SK-N-MC (cell line): Measurements from ENCODE around the gene FOXP1.

ENCODE experiments used
- DNase-seq: peaks from one replicate; pipeline ENCODE4 v3.0.0-alpha.2; 2011; ENCODE audit warnings: low read depth, low spot score
- H3K27ac ChIP-seq: fragments of 200-600 bp; sonication (generic); 2 replicates; pipeline ENCODE4 v1.5.1; 2016; ENCODE audit warnings: mixed run types
- H3K36me3 ChIP-seq: fragments of 200-600 bp; sonication (generic); 2 replicates; pipeline ENCODE4 v1.6.1; 2017; ENCODE audit warnings: antibody characterized with exemption, low read length, mixed read lengths; ENCODE audit not compliant: insufficient read depth
- H3K4me3 ChIP-seq: fragments of 200-600 bp; sonication (generic); 2 replicates; pipeline ENCODE4 v1.5.1; 2016
- H3K9ac ChIP-seq: fragments of 200-600 bp; sonication (generic); 2 replicates; pipeline ENCODE4 v1.8.0; 2017; ENCODE audit warnings: mixed run types, mixed read lengths; ENCODE audit not compliant: insufficient read length
- H3K9me3 ChIP-seq: fragments of 200-600 bp; sonication (generic); 2 replicates; pipeline ENCODE4 v1.6.1; 2017; ENCODE audit warnings: low read depth, mild to moderate bottlenecking, antibody characterized with exemption, low read length, moderate library complexity, mixed read lengths
- EZH2 ChIP-seq: fragments of 200-600 bp; sonication (generic); IDR thresholded peaks from one replicate; pipeline ENCODE4 v1.6.1; 2017; ENCODE audit warnings: antibody characterized with exemption
- FOXP2 ChIP-seq: optimal IDR thresholded peaks from 2 replicates; pipeline ENCODE3; 2011; ENCODE audit warnings: mild to moderate bottlenecking, moderate library complexity; ENCODE audit not compliant: insufficient read depth; ENCODE audit errors: extremely low read length, control extremely low read depth
- POLR2AphosphoS5 ChIP-seq: IDR thresholded peaks from 2 replicates; pipeline ENCODE4 v1.6.1; 2012; ENCODE audit warnings: mild to moderate bottlenecking, low read depth, low read length, borderline replicate concordance

FOXP1 gene

GRCh38 chr3:71124048-71124447, 459.5 kb downstream of the FOXP1 start:
- Histone ChIP-seq H3K9ac (no peak overlapping the region), H3K9me3 (no peaks in the 10 kb centered on the region), H3K4me3 (no peak overlapping the region), H3K27ac (no peak overlapping the region), H3K36me3 (no peaks in the 10 kb centered on the region)
- DNase-seq = no peak
- TF ChIP-seq FOXP2 (no peak), POLR2AphosphoS5 (no peak), EZH2 (no peak)

- H3K9ac ChIP-seq = no peak overlapping the region
- TF ChIP-seq EZH2 = no peak
- TF ChIP-seq POLR2AphosphoS5 = no peak
- no peak for TF ChIP-seq FOXP2
- no peaks in the 10 kb centered on the region for H3K36me3 ChIP-seq
- H3K9me3 ChIP-seq = no peaks in the 10 kb centered on the region
- H3K4me3 ChIP-seq = no peak overlapping the region
- H3K27ac ChIP-seq = no peak overlapping the region
- DNase-seq = no peak
Observed at GRCh38 chr3:71122641-71123040, 460.9 kb downstream of the FOXP1 start.

DNA sequence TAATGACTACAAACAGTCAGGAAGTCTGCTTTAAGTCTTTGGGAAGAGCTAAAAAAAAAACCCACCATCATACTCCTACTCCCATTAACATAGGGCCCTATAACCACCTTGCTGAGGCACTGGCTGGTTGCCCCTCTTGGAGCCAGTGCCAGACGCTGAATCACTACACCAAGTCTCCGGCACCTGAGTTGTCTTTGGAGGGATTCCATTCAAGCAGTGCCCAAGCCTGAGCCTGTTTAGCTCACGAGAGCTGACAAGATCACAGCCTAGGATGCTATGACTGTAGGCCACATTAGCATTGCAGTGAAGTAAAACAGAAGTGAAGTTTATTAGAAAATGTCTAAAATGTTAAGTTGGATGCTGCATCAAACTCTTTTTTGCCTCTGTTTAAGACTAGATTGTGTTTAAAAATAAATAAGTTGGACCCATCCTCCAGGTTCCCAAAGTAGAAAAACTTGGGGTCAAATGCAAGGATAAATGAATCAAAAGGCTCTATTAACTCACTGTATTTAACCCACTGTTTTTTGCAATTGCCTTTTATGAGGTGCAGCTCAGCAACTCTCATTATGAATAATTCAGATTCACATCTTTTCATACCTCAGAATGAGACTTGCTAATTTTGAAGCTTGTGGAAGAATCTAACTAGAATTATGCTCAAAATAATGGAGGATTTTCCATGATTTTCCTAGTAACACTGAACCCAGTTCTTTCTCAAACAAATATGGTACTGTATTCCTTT, 461.9 kb downstream of the FOXP1 start:
- TF ChIP-seq EZH2 (no peak), FOXP2 (no peak), POLR2AphosphoS5 (no peak)
- no peak overlapping the region for H3K27ac ChIP-seq
- DNase-seq = no peak
- H3K9me3 ChIP-seq = no peaks in the 10 kb centered on the region
- H3K9ac ChIP-seq = no peak overlapping the region
- H3K4me3 ChIP-seq = no peak overlapping the region
- H3K36me3 ChIP-seq = no peaks in the 10 kb centered on the region

DNA sequence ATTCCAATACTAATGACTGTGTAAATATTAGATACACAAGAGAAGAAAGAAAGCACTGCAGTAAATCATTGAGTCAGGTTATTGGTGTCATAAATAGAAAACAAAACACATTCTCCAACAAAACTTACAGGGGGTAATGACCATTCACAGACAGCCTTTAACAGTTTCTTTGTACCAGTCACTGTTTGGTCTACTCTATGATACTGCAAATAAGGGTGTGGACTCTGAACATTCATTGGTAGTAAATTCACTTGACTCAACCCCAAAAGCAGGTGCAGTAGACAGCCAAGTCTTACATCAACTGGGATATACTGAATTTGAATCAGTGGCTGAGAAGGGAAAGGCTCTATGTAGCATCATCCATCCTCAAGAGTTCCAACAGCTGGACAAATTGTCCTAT, 463.5 kb downstream of the FOXP1 start:
- H3K27ac ChIP-seq = no peak overlapping the region

DNA sequence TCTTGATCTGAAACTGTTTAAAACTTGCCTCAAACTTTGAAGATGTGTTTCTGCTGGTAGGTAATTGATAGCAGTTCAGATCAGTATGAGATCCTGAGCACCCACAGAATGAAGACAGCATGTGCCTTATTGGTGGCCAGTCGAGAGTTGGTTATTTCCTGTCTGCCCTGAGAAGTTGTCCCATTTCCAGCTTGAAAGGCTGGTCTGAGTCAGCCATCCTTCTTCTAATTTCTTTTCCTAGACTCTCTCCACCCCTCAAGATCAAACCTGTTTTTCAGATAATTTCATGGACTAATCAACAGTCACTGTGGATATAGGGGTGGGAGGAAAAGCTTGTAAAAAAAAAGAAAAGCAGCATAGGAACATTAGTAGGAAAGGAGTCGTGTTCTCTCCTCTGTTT, 464.4 kb downstream of the FOXP1 start:
- Histone ChIP-seq H3K36me3 (no peaks in the 10 kb centered on the region), H3K9ac (no peak overlapping the region), H3K4me3 (no peak overlapping the region), H3K9me3 (no peaks in the 10 kb centered on the region), H3K27ac (no peak overlapping the region)
- DNase-seq = no peak
- TF ChIP-seq EZH2 (no peak), POLR2AphosphoS5 (no peak), FOXP2 (no peak)

More for the DNA sequence above, 463.5 kb downstream of the FOXP1 start:
- DNase-seq = no peak
- H3K9ac ChIP-seq = no peak overlapping the region
- no peak overlapping the region for H3K4me3 ChIP-seq
- H3K9me3 ChIP-seq = no peaks in the 10 kb centered on the region
- no peak for TF ChIP-seq POLR2AphosphoS5
- TF ChIP-seq FOXP2 = no peak
- TF ChIP-seq EZH2 = no peak
- H3K36me3 ChIP-seq = no peaks in the 10 kb centered on the region

DNA sequence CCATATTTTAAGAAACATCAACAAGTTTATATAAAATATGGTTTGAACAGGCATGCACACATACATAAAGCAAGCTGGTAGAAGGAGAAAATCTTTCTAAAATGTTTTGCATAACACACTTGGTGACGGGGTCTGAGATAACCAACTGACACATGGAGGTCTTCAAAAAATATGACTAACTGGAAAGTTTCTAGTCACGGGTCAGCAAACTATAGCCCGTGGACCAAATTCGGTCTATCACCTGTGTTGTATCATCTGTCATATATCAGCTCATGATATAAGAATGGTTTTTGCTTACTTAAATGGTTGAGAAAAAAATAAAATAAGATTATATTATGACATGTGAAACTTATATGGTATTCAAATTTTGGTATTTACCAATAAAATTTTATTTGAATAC, 465.1 kb downstream of the FOXP1 start:
- Histone ChIP-seq H3K4me3 (no peak overlapping the region), H3K36me3 (no peaks in the 10 kb centered on the region), H3K9ac (no peak overlapping the region), H3K9me3 (no peaks in the 10 kb centered on the region), H3K27ac (no peak overlapping the region)
- TF ChIP-seq EZH2 (no peak), FOXP2 (no peak), POLR2AphosphoS5 (no peak)
- no peak for DNase-seq

DNA sequence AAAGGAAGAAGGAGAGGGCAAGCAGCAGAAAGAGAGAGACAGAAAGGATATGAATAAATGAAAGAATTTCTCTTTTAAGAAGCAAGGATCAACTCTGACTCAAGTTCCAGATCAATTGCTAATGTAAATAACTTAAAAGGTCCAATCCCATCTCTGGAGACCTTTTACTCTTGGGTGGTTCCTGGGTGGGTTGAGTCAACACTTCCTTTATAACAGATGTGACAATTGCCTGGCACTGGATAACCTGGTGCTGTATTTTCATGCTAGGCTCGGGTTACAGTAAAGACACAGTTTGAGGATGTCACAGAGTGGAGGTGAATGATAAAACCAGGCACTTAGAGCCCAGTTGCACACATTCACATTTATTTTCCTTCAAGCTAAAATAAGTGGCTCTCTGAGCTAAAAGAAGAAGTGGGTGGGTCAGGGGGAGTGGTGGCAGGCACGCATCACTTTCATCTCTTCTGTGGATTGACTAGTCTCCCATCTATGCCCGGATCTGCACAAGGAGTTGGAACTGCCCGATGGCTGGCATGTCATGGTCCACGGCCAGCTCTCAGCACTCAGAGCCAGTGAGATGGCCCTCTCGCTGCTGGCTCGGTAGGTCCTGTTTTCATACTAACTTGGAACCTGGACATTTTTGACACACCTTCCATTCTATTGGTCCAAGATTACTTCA, 465.8 kb downstream of the FOXP1 start:
- Histone ChIP-seq H3K9me3 (no peaks in the 10 kb centered on the region), H3K36me3 (no peaks in the 10 kb centered on the region), H3K4me3 (no peak overlapping the region), H3K9ac (no peak overlapping the region), H3K27ac (no peak overlapping the region)
- TF ChIP-seq POLR2AphosphoS5 (no peak), EZH2 (no peak), FOXP2 (no peak)
- no peak for DNase-seq

DNA sequence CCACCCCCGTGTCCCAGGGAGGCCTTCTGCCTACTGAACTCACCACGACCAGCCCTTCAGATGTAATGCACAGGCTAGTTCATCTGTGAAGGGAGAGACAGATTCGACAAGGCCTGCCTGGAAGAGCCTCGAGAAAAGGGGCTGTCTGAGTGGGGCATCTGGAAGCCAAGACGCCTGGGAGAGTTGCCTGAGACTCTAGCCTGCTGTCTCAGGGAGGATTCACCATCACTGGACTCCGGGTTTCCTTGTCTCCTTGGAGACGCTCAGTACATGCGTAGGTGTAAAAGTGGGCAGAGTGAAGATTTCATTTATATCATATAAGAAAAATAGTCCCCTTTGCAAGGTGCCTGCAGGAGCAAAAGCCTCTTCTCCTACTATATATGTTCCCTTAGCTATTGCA, 468.9 kb downstream of the FOXP1 start:
- no peak overlapping the region for H3K9ac ChIP-seq
- no peaks in the 10 kb centered on the region for H3K9me3 ChIP-seq
- H3K36me3 ChIP-seq = no peaks in the 10 kb centered on the region; the same call in 1 of the 2 replicates
- H3K27ac ChIP-seq = no peak overlapping the region
- no peak overlapping the region for H3K4me3 ChIP-seq
- no peak for TF ChIP-seq POLR2AphosphoS5
- TF ChIP-seq EZH2 = no peak
- DNase-seq = no peak
